GM23338 (cell line): ENCODE measurements around the gene RFPL4AL1. TPM values are rescaled to one million over a fixed set of nuclear protein-coding genes. Genes with fewer than 3 reads are reported as not detected.

ENCODE experiments used
- ATAC-seq: fragments of 200-7000 bp; cut with Tn5 transposase; 3 replicates; pipeline ENCODE4 v1.9.1; 2020
- DNase-seq: peaks from one replicate; pipeline ENCODE4 v3.0.0-alpha.2; 2015; ENCODE audit warnings: low spot score
- H2AFZ ChIP-seq: fragments of 200-600 bp; sonication (generic); 2 replicates; pipeline ENCODE4 v1.8.0; 2016; ENCODE audit warnings: antibody characterized with exemption, mild to moderate bottlenecking, moderate library complexity
- H3F3A ChIP-seq: fragments of 200-600 bp; sonication (generic); replicated peaks from 2 replicates; pipeline ENCODE4 v1.8.0; 2017; ENCODE audit warnings: antibody characterized with exemption, mixed run types, low read depth
- H3K27ac ChIP-seq: fragments of 200-600 bp; sonication (generic); 2 replicates; pipeline ENCODE4 v1.6.1; 2016; ENCODE audit warnings: low read depth
- H3K27me3 ChIP-seq: fragments of 200-600 bp; sonication (generic); 2 replicates; pipeline ENCODE4 v1.8.0; 2016; ENCODE audit warnings: mild to moderate bottlenecking, mixed run types, moderate library complexity; ENCODE audit not compliant: insufficient read depth
- H3K36me3 ChIP-seq: fragments of 200-600 bp; sonication (generic); 2 replicates; pipeline ENCODE4 v1.8.0; 2016; ENCODE audit warnings: mild to moderate bottlenecking; ENCODE audit not compliant: insufficient read depth
- H3K4me1 ChIP-seq: fragments of 200-600 bp; sonication (generic); 2 replicates; pipeline ENCODE4 v1.8.0; 2016; ENCODE audit warnings: mild to moderate bottlenecking, moderate library complexity; ENCODE audit not compliant: insufficient read depth
- H3K4me2 ChIP-seq: fragments of 200-600 bp; sonication (generic); 2 replicates; pipeline ENCODE4 v1.7.1; 2017; ENCODE audit warnings: mixed run types
- H3K4me3 ChIP-seq: fragments of 200-600 bp; sonication (generic); 2 replicates; pipeline ENCODE4 v1.6.1; 2016; ENCODE audit warnings: mixed run types
- H3K79me2 ChIP-seq: fragments of 200-600 bp; sonication (generic); replicated peaks from 2 replicates; pipeline ENCODE4 v1.8.0; 2017; ENCODE audit warnings: mild to moderate bottlenecking; ENCODE audit not compliant: insufficient read depth
- H3K9me2 ChIP-seq: fragments of 200-600 bp; sonication (generic); 2 replicates; pipeline ENCODE4 v1.8.0; 2017; ENCODE audit not compliant: insufficient read depth
- H4K20me1 ChIP-seq: fragments of 200-600 bp; sonication (generic); replicated peaks from 2 replicates; pipeline ENCODE4 v1.8.0; 2017; ENCODE audit warnings: mild to moderate bottlenecking; ENCODE audit not compliant: insufficient read depth
- H3K27ac Mint-ChIP-seq: 2 replicates; pipeline ENCODE4 v1.8.0; 2020; ENCODE audit warnings: inconsistent platforms, mild to moderate bottlenecking, moderate library complexity, mixed read lengths
- H3K27me3 Mint-ChIP-seq: 3 replicates; pipeline ENCODE4 v1.8.0; 2022; ENCODE audit warnings: low read depth, mild to moderate bottlenecking, moderate library complexity, mixed read lengths, inconsistent platforms; ENCODE audit not compliant: insufficient read depth, poor library complexity
- H3K36me3 Mint-ChIP-seq: 3 replicates; pipeline ENCODE4 v1.8.0; 2021; ENCODE audit warnings: low read depth, mild to moderate bottlenecking, inconsistent platforms, moderate library complexity, mixed read lengths
- H3K4me1 Mint-ChIP-seq: 3 replicates; pipeline ENCODE4 v1.8.0; 2020; ENCODE audit warnings: mild to moderate bottlenecking, inconsistent platforms, mixed read lengths
- H3K4me3 Mint-ChIP-seq: 3 replicates; pipeline ENCODE4 v1.8.0; 2021; ENCODE audit warnings: moderate library complexity, mild to moderate bottlenecking, inconsistent platforms, mixed read lengths
- H3K9me3 Mint-ChIP-seq: 3 replicates; pipeline ENCODE4 v1.8.0; 2020; ENCODE audit warnings: moderate library complexity, mild to moderate bottlenecking, inconsistent platforms, mixed read lengths
- CREB1 ChIP-seq: fragments of 250-450 bp; sonication (Bioruptor Pico); IDR thresholded peaks from 2 replicates; pipeline ENCODE4 v1.5.0; 2020; ENCODE audit warnings: low read depth, mild to moderate bottlenecking, moderate library complexity
- CTCF ChIP-seq, 2 experiments: fragments of 200-600 bp in 1 of 2; sonication (generic) in 1 of 2; conservative IDR thresholded peaks; 2 replicates each; pipeline versions ENCODE4 v1.5.1 to v1.6.1; 2016 to 2017; ENCODE audit warnings: antibody characterized with exemption in 2 of 2, low read depth in 2 of 2, mild to moderate bottlenecking in 2 of 2, moderate library complexity in 1 of 2
- EZH2 ChIP-seq: fragments of 200-600 bp; sonication (generic); IDR thresholded peaks from one replicate; pipeline ENCODE4 v1.8.0; 2017; ENCODE audit warnings: antibody characterized with exemption, mild to moderate bottlenecking, low read depth; ENCODE audit not compliant: unreplicated experiment
- EZH2phosphoT487 ChIP-seq: fragments of 200-600 bp; sonication (generic); IDR thresholded peaks from one replicate; pipeline ENCODE4 v1.8.1; 2018; ENCODE audit warnings: antibody characterized with exemption; ENCODE audit not compliant: unreplicated experiment
- JUNB ChIP-seq: IDR thresholded peaks from one replicate; pipeline ENCODE4 v1.6.1; 2016; ENCODE audit warnings: antibody characterized with exemption; ENCODE audit not compliant: unreplicated experiment
- NANOG ChIP-seq: IDR thresholded peaks from 2 replicates; pipeline ENCODE4 v1.6.1; 2016; ENCODE audit warnings: antibody characterized with exemption, borderline replicate concordance
- STAT1 ChIP-seq: IDR thresholded peaks from one replicate; pipeline ENCODE4 v1.6.1; 2016; ENCODE audit warnings: antibody characterized with exemption; ENCODE audit not compliant: unreplicated experiment
- ZNF114 ChIP-seq: fragments of 250-450 bp; sonication (Bioruptor Pico); IDR thresholded peaks from 2 replicates; pipeline ENCODE4 v1.5.0; 2020; ENCODE audit warnings: mild to moderate bottlenecking, moderate library complexity
- ZNF331 ChIP-seq: fragments of 250-450 bp; sonication (Bioruptor Pico); IDR thresholded peaks from 2 replicates; pipeline ENCODE4 v1.5.0; 2020; ENCODE audit warnings: low read depth, mild to moderate bottlenecking, moderate library complexity
- polyA plus RNA-seq: library from polyadenylated mRNA; unstranded; fragments of >200 nt; fragmentation: Nextera tagmentation; extraction: Ambion mirVana; gene quantifications from 2 replicates; pipeline ENCODE4 v1.2.1, GENCODE V29; 2016
- total RNA-seq: library from RNA; depleted of rRNA; stranded (reverse); fragments of >200 nt; shearing (Covaris generic); gene quantifications from 2 replicates; pipeline ENCODE4 v1.2.3, GENCODE V29; 2014
- TF ChIP-seq, protein P1 (sequence below): IDR thresholded peaks from 2 replicates; pipeline ENCODE4 v1.6.1; 2016; ENCODE audit warnings: antibody characterized with exemption
- TF ChIP-seq, protein P2 (sequence below): fragments of 250-450 bp; sonication (Bioruptor Pico); IDR thresholded peaks from 2 replicates; pipeline ENCODE4 v1.5.0; 2020; ENCODE audit warnings: mild to moderate bottlenecking, moderate library complexity

The RFPL4AL1 gene
- total and polyA plus RNA-seq, 2 experiments from 2014 or later: not detected

DNA sequence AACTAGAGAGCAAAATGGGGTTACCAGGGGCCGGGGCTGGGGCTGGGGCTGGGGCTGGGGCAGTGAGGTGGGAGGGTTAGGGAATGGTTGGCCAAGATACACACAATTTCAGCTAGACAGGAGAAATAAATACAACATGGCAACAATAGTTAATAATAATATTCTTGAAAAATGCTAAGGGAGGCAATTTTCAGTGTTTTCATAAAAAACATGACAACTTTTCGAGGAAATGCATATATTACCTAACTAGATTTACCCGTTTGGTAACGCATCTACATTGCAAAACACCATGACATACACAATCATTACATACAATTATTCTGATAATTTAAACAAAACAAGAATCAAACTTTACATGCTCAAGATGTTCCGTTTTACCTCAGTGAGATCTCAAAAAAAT, 12.2 kb downstream of the RFPL4AL1 start:
- Mint-ChIP-seq H3K27me3 (peaks cover 1% of the 10 kb centered on the region), H3K4me1 (no peaks in the 10 kb centered on the region), H3K36me3 (peaks cover 45% of the 10 kb centered on the region), H3K27ac (no peak overlapping the region), H3K9me3 (peaks cover 99% of the 10 kb centered on the region), H3K4me3 (no peak overlapping the region)
- Histone ChIP-seq H3F3A (no peaks in the 10 kb centered on the region), H3K79me2 (no peaks in the 10 kb centered on the region), H4K20me1 (no peaks in the 10 kb centered on the region), H3K27me3 (no peaks in the 10 kb centered on the region), H3K27ac (no peak overlapping the region), H3K4me1 (no peaks in the 10 kb centered on the region), H3K4me2 (no peak overlapping the region), H3K4me3 (no peak overlapping the region), H2AFZ (no peak overlapping the region), H3K9me2 (no peaks in the 10 kb centered on the region), H3K36me3 (peaks cover 3% of the 10 kb centered on the region; the same call in 1 of the 2 replicates)
- no peak for DNase-seq
- ATAC-seq: no peak
- TF ChIP-seq STAT1: no peak
- no peak for TF ChIP-seq ZNF331 (CRISPR knock-in tag)
- TF ChIP-seq CREB1 (CRISPR knock-in tag): no peak
- TF ChIP-seq EZH2phosphoT487: no peak

- H3K36me3 ChIP-seq: peaks cover 7% of the 10 kb centered on the region
- H3K4me3 ChIP-seq: no peak overlapping the region
- H3K79me2 ChIP-seq: no peaks in the 10 kb centered on the region
- Mint-ChIP-seq H3K4me3 (no peak overlapping the region), H3K27ac (no peak overlapping the region), H3K27me3 (no peaks in the 10 kb centered on the region), H3K4me1 (no peaks in the 10 kb centered on the region), H3K36me3 (peaks cover 32% of the 10 kb centered on the region), H3K9me3 (peaks cover 94% of the 10 kb centered on the region)
- no peak overlapping the region for H3K4me2 ChIP-seq
- no peak overlapping the region for H3K27ac ChIP-seq
- no peak overlapping the region for H2AFZ ChIP-seq
- no peak for ATAC-seq
- H3K4me1 ChIP-seq: no peaks in the 10 kb centered on the region
- H3K27me3 ChIP-seq: no peaks in the 10 kb centered on the region
- H4K20me1 ChIP-seq: no peaks in the 10 kb centered on the region
- no peaks in the 10 kb centered on the region for H3F3A ChIP-seq
- H3K9me2 ChIP-seq: no peaks in the 10 kb centered on the region
- no peak for DNase-seq
- TF ChIP-seq, protein P1, sequence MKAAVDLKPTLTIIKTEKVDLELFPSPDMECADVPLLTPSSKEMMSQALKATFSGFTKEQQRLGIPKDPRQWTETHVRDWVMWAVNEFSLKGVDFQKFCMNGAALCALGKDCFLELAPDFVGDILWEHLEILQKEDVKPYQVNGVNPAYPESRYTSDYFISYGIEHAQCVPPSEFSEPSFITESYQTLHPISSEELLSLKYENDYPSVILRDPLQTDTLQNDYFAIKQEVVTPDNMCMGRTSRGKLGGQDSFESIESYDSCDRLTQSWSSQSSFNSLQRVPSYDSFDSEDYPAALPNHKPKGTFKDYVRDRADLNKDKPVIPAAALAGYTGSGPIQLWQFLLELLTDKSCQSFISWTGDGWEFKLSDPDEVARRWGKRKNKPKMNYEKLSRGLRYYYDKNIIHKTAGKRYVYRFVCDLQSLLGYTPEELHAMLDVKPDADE: no peak
- TF ChIP-seq JUNB: no peak
- TF ChIP-seq CTCF (conservative IDR thresholded peaks at IDR 0.05; ENCODE audit: low read depth in 2 of 2): no peak
- TF ChIP-seq EZH2phosphoT487: no peak
- TF ChIP-seq, protein P2, sequence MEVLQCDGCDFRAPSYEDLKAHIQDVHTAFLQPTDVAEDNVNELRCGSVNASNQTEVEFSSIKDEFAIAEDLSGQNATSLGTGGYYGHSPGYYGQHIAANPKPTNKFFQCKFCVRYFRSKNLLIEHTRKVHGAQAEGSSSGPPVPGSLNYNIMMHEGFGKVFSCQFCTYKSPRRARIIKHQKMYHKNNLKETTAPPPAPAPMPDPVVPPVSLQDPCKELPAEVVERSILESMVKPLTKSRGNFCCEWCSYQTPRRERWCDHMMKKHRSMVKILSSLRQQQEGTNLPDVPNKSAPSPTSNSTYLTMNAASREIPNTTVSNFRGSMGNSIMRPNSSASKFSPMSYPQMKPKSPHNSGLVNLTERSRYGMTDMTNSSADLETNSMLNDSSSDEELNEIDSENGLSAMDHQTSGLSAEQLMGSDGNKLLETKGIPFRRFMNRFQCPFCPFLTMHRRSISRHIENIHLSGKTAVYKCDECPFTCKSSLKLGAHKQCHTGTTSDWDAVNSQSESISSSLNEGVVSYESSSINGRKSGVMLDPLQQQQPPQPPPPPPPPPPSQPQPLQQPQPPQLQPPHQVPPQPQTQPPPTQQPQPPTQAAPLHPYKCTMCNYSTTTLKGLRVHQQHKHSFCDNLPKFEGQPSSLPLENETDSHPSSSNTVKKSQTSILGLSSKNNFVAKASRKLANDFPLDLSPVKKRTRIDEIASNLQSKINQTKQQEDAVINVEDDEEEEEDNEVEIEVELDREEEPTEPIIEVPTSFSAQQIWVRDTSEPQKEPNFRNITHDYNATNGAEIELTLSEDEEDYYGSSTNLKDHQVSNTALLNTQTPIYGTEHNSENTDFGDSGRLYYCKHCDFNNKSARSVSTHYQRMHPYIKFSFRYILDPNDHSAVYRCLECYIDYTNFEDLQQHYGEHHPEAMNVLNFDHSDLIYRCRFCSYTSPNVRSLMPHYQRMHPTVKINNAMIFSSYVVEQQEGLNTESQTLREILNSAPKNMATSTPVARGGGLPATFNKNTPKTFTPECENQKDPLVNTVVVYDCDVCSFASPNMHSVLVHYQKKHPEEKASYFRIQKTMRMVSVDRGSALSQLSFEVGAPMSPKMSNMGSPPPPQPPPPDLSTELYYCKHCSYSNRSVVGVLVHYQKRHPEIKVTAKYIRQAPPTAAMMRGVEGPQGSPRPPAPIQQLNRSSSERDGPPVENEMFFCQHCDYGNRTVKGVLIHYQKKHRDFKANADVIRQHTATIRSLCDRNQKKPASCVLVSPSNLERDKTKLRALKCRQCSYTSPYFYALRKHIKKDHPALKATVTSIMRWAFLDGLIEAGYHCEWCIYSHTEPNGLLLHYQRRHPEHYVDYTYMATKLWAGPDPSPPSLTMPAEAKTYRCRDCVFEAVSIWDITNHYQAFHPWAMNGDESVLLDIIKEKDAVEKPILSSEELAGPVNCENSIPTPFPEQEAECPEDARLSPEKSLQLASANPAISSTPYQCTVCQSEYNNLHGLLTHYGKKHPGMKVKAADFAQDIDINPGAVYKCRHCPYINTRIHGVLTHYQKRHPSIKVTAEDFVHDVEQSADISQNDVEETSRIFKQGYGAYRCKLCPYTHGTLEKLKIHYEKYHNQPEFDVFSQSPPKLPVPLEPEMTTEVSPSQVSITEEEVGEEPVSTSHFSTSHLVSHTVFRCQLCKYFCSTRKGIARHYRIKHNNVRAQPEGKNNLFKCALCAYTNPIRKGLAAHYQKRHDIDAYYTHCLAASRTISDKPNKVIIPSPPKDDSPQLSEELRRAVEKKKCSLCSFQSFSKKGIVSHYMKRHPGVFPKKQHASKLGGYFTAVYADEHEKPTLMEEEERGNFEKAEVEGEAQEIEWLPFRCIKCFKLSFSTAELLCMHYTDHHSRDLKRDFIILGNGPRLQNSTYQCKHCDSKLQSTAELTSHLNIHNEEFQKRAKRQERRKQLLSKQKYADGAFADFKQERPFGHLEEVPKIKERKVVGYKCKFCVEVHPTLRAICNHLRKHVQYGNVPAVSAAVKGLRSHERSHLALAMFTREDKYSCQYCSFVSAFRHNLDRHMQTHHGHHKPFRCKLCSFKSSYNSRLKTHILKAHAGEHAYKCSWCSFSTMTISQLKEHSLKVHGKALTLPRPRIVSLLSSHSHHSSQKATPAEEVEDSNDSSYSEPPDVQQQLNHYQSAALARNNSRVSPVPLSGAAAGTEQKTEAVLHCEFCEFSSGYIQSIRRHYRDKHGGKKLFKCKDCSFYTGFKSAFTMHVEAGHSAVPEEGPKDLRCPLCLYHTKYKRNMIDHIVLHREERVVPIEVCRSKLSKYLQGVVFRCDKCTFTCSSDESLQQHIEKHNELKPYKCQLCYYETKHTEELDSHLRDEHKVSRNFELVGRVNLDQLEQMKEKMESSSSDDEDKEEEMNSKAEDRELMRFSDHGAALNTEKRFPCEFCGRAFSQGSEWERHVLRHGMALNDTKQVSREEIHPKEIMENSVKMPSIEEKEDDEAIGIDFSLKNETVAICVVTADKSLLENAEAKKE: no peak
- TF ChIP-seq NANOG: no peak
- TF ChIP-seq ZNF114: no peak
- TF ChIP-seq CREB1 (CRISPR knock-in tag): no peak
- TF ChIP-seq EZH2: no peak
- TF ChIP-seq ZNF331 (CRISPR knock-in tag): no peak
Measured at GRCh38 chr19:55795021-55795420, 26.1 kb downstream of the RFPL4AL1 start.
